ENCODE results near the gene STUB1. TPM values are rescaled to one million over a fixed set of nuclear protein-coding genes. Genes with fewer than 3 reads are reported as not detected.
A peak's percentile ranks its signal among the peaks of the same experiment; 100 is the strongest.

The STUB1 gene
- total RNA-seq, 1 experiment from 2014 or later = 83.1 TPM

GRCh38 chr16:721765-722540 lies 41.7 kb downstream of the STUB1 start:
- DNase-seq (ENCODE audit: extremely low read depth, low read depth) = no peak

GRCh38 chr16:722835-723633 lies 42.8 kb downstream of the STUB1 start:
- DNase-seq (ENCODE audit: extremely low read depth, low read depth) = no peak

GRCh38 chr16:723695-724094 lies 43.5 kb downstream of the STUB1 start:
- no peak for DNase-seq (ENCODE audit: extremely low read depth, low read depth)

GRCh38 chr16:724188-725040 lies 44.2 kb downstream of the STUB1 start:
- DNase-seq (ENCODE audit: extremely low read depth, low read depth) = no peak

GRCh38 chr16:725041-725376 lies 44.8 kb downstream of the STUB1 start:
- no peak for DNase-seq (ENCODE audit: extremely low read depth, low read depth)

- no peak for DNase-seq (ENCODE audit: extremely low read depth, low read depth)
Observed at GRCh38 chr16:725463-726187, 45.4 kb downstream of the STUB1 start.

GRCh38 chr16:726188-726437 lies 45.9 kb downstream of the STUB1 start:
- DNase-seq (ENCODE audit: extremely low read depth, low read depth) = no peak

- no peak for DNase-seq (ENCODE audit: extremely low read depth, low read depth)
Observed at GRCh38 chr16:726438-727290, 46.5 kb downstream of the STUB1 start, which contains the start of the genes CCDC78 and HAGHL. Gene CCDC78, minus strand, starts transcription at chr16:726443. Its CDS starts 76 bp downstream, at chr16:726367. Gene HAGHL, plus strand, starts transcription at chr16:727106. Its CDS starts 404 bp downstream, at chr16:727510.

- no peak for DNase-seq (ENCODE audit: extremely low read depth, low read depth)
Observed at GRCh38 chr16:727291-727977, 47.2 kb downstream of the STUB1 start.

GRCh38 chr16:728131-728889 lies 48.1 kb downstream of the STUB1 start:
- DNase-seq (ENCODE audit: extremely low read depth, low read depth) = peak; percentile 82

- no peak for DNase-seq (ENCODE audit: extremely low read depth, low read depth)
Observed at GRCh38 chr16:728890-729744, 48.9 kb downstream of the STUB1 start.

- no peak for DNase-seq (ENCODE audit: extremely low read depth, low read depth)
Observed at GRCh38 chr16:729768-730665, 49.8 kb downstream of the STUB1 start.

GRCh38 chr16:730666-731509 lies 50.7 kb downstream of the STUB1 start:
- no peak for DNase-seq (ENCODE audit: extremely low read depth, low read depth)

GRCh38 chr16:732332-732731 lies 52.1 kb downstream of the STUB1 start:
- DNase-seq (ENCODE audit: extremely low read depth, low read depth) = no peak

Data from NCI-H460 (cell line).